Medulla oblongata (tissue), 1 donor: ENCODE measurements around the gene CBLN1.
"Not testable (repeated sequence)": the region's sequence is repeated elsewhere in the genome, so short reads cannot be mapped to it uniquely, and the experiment has no call there.

Experiments used
- DNase-seq: peaks from one replicate; pipeline ENCODE4 v3.0.0-alpha.2; 2015; ENCODE audit errors: extremely low spot score

Gene CBLN1

GRCh38 chr16:49277766-49278566 lies 3.7 kb downstream of the CBLN1 start:
- DNase-seq: no peak

GRCh38 chr16:49277386-49277742 lies 4.3 kb downstream of the CBLN1 start:
- DNase-seq: no peak

DNA sequence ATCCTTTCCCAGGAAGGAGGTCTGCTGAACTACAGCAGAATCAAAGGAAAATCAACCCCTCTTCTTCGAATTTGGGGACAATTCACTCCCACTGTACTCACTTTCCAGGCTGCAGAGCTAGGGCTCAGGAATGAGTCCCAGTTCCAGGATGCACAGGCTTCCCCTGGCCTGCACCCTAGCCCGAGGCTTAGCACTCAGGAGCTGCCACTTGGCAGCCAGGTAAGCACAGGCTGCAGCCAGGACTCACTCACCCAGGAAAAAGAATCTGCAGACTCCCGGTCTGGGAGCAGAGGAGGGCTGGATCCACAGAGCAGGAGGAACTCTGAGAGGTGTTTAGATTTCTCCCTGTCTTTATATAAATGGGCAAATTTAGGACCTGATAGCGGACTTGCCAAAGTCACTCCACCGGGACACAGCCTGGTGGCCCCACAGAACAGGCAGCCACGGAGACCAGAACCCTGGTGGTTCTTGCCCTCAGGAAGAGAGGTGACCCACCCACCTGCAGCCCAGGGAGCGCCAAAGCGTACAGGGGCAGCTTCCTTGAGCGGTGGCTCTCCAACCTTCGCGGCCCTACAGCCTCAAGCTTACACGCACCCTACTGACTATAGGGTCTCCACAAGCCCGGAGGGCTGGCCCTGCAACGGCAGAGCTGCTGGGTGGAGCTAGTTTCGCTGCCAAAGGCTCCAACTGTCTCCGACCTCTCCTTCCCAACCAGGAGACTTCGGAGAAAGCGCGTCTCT lies 4.8 kb downstream of the CBLN1 start:
- no peak for DNase-seq

DNA sequence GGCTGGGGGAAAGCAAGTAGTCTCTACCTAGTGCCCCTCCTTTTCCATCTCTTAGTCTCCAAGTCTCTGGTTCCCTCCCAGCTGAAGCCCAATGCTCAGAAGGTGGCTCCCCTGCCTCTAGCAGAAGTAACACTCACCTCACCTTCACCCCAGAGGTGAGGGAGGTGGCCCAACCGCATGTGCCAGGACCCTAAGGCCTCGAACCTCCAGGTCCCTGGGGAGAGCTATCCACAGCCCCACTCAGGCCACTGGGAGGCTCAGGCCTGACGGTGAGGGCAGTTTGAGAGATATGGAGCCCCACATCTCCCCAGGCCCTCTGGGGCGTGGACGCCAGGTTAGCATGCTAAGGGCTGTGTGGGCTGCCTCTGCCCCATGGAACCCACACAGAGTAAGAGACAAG lies 5.8 kb downstream of the CBLN1 start:
- DNase-seq: no peak

- DNase-seq: no peak
These were observed 6.4 kb downstream of the CBLN1 start for GRCh38 chr16:49275050-49275730.

- DNase-seq: no peak
These were observed 7.0 kb downstream of the CBLN1 start for GRCh38 chr16:49274591-49274990.

GRCh38 chr16:49273771-49274170 lies 7.9 kb downstream of the CBLN1 start:
- DNase-seq: no peak

- DNase-seq: no peak
These were observed 10.3 kb downstream of the CBLN1 start for GRCh38 chr16:49271363-49271762.

- DNase-seq: no peak
These were observed 12.4 kb downstream of the CBLN1 start for GRCh38 chr16:49269201-49269600.

DNA sequence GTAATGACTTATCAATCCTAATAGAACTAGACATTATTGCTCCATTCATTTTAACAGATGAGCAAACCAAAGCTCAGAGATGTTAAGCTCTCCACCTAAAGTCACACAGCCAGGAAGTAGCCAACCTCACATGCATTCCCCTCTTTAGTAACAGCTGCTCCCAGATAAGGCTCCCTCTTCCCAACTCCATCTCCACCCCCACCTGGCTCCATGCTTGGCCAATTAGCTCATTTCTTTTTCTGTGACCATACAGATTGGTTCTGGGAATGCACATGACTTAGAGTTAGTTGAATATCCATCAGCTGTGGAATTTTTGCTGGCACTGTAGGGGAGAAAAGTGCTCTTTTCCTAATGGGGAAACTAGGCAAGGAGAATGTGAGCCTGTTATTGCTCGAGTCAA lies 13.0 kb downstream of the CBLN1 start:
- no peak for DNase-seq

GRCh38 chr16:49262501-49262900 lies 19.1 kb downstream of the CBLN1 start:
- DNase-seq: no peak

DNA sequence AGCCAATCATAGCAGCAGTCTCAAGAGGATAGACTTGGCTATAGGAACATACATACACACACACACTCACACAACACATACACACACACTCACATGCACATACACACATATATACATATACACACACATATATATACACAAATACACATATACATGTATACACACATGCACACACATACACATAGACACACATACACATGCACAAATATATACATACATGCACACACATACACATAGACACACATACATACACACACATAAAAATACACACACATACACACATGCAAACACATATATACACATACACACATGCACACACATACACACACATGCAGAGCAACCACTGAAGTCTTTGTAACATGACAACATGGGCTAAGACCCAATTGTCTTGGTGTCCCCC lies 19.7 kb downstream of the CBLN1 start:
- no peak for DNase-seq

- no peak for DNase-seq
These were observed 20.6 kb downstream of the CBLN1 start for GRCh38 chr16:49260956-49261530.

- DNase-seq: no peak
These were observed 21.4 kb downstream of the CBLN1 start for GRCh38 chr16:49260253-49260652.

- no peak for DNase-seq
These were observed 22.3 kb downstream of the CBLN1 start for GRCh38 chr16:49259330-49259729.

GRCh38 chr16:49250689-49251088 lies 30.9 kb downstream of the CBLN1 start:
- no peak for DNase-seq

DNA sequence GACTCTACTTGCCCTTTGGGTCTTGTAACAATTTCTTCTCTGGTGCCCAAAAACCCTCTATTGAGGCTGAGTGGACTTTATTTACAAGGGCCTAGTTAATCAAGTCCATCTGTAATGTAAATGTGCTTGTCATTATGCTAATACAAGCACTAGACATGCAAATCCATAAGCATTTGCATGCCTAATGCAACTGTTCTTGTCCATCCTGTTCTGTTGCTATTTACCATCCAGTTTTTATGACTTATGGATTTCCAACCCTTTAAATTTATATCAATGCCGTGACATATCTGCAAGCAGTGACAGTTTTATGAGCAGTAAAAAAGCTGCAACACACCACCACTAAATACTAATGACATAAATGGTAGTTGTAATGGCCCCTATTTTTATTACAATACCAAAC lies 33.4 kb downstream of the CBLN1 start:
- no peak for DNase-seq

- DNase-seq: no peak
These were observed 45.4 kb downstream of the CBLN1 start for GRCh38 chr16:49236216-49236615.

DNA sequence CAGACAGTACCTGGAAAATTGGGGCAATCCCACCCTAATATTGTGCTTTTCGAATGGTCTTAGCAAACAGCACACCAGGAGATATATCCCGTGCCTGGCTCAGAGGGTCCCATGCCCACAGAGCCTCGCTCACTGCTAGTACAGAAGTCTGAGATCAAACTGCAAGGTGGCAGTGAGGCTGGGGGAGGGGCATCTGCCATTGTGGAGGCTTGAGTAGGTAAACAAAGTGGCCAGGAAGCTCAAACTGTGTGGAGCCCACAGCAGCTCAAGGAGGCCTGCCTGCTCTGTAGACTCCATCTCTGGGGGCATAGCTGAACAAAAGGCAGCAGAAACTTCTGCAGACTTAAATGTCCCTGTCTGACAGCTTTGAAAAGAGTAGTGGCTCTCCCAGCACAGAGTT lies 53.3 kb downstream of the CBLN1 start:
- DNase-seq: not testable (repeated sequence)
